ENCODE results near the gene BCAP29.
A peak's percentile ranks its signal among the peaks of the same experiment; 100 is the strongest.

BCAP29 gene

DNA sequence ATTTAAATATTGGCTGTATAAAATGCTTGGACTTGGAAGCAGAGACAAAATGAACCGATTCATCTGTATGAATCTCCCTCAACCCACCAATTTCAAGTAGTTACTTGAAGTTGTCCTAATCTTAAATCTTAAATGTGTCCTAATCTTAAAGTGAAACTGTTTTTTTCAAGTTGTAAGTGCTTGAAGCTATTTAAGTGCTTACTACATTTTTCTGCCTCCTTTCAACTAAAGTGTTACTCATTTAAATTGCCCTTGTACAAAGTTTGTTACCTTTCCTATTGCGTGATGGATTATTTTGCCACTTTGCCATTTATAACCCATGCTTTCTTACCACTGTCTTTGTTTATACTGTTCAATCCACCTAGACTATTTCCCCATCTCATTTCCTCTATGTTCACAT, 2.8 kb downstream of the BCAP29 start:
- no peak for DNase-seq (ENCODE audit: low read depth)

GRCh38 chr7:107584716-107585115, 4.7 kb downstream of the BCAP29 start:
- DNase-seq (ENCODE audit: low read depth): no peak

- no peak for DNase-seq (ENCODE audit: low read depth)
Observed at GRCh38 chr7:107588529-107589130, 8.6 kb downstream of the BCAP29 start.

GRCh38 chr7:107591421-107591820, 11.4 kb downstream of the BCAP29 start:
- DNase-seq (ENCODE audit: low read depth): no peak

DNA sequence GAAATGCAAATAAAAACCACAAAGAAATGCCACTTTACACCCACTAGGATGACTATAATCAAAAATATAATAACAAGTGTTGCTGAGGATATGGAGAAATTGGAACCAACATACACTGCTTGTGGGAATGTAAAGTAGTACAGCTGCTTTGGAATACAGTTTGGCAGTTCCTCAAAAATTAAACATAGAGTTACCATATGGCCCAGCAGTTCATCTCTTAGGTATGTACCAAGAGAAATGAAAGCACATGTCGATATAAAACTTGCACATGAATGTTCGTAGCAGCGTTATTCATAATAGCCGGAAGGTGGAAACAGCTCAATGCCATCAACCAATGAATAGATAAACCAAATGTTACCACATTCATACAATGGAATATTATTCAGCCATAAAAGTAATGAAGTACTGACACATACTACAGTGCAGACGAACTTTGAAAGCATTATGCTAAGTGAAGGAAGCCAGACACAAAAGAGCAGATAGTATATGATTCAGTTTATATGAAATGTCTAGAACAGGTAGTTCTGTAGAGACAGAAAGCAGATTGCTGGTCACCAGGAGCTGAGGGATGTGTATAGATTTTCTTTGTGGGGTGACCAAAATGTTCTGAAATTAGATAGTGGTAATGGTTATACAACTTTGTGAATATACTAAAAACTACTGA, 12.4 kb downstream of the BCAP29 start:
- peak; percentile 71 for DNase-seq (ENCODE audit: low read depth)

GRCh38 chr7:107593025-107593410, 13.0 kb downstream of the BCAP29 start:
- DNase-seq (ENCODE audit: low read depth): no peak

- peak; percentile 72 for DNase-seq (ENCODE audit: low read depth)
Observed at GRCh38 chr7:107594961-107595737, 15.1 kb downstream of the BCAP29 start.

- no peak for DNase-seq (ENCODE audit: low read depth)
Observed at GRCh38 chr7:107596881-107597581, 17.0 kb downstream of the BCAP29 start.

- DNase-seq (ENCODE audit: low read depth): no peak
Observed at GRCh38 chr7:107597582-107597916, 17.5 kb downstream of the BCAP29 start.

GRCh38 chr7:107597953-107598352, 17.9 kb downstream of the BCAP29 start:
- DNase-seq (ENCODE audit: low read depth): no peak

DNA sequence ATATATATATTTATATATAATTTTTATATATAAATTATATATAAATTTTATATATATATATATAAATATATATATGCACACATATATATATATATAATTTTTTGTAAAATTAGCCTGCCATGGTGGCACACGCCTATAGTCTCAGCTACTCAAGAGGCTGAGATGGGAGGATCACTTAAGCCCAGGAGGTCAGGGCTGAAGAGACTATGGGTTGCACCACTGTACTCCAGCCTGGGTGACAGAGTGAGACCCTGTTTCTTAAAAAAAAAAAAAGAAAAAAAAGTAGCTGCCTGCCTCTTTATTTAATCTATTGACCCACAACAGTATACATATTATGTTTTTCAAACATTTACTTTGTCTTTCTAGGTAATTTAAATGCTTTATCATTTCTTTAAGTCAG, 19.2 kb downstream of the BCAP29 start:
- no peak for DNase-seq (ENCODE audit: low read depth)

GRCh38 chr7:107600816-107601215, 20.8 kb downstream of the BCAP29 start:
- DNase-seq (ENCODE audit: low read depth): no peak

GRCh38 chr7:107605218-107605815, 25.3 kb downstream of the BCAP29 start:
- DNase-seq (ENCODE audit: low read depth): no peak

- DNase-seq (ENCODE audit: low read depth): no peak
Observed at GRCh38 chr7:107606303-107606702, 26.3 kb downstream of the BCAP29 start.

DNA sequence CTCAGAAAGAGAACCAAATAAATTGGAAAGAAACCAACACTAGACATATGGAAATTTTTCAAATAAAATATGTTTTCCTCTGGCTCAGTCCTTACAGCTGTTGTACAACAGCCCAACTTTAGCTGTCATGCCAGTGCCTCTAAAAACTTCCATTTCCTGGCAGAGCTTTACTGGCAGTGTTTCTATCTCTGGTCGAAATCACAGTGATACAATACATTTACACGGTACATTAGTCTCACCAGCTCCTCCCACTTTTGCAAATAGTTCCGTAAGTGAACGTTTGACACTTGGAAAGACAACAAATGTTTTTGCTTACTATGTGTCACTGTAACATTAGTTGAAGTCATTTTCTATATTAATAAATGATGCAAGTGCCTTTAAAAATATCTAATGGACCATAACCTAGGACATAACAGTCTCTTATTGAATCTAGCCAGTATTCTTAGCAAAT, 29.8 kb downstream of the BCAP29 start:
- no peak for DNase-seq (ENCODE audit: low read depth)

DNA sequence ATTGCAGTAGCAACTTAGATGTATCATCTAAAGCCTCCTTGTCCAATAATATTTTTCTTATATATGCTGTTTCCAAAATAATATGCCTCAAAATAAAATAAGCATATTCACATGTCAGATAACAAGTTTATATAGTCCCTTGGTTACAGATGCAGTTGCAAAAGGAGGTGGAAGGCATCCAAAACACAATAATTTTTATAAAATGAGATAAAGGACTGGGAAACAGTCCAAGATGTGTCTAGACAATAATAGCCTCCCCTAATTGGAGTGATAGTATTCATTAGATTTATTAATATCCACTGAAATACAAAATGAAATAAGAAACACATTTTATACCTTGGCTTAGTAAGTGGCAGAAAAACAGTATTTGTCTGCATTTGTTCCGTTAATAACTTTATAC, 30.3 kb downstream of the BCAP29 start:
- DNase-seq (ENCODE audit: low read depth): no peak

DNA sequence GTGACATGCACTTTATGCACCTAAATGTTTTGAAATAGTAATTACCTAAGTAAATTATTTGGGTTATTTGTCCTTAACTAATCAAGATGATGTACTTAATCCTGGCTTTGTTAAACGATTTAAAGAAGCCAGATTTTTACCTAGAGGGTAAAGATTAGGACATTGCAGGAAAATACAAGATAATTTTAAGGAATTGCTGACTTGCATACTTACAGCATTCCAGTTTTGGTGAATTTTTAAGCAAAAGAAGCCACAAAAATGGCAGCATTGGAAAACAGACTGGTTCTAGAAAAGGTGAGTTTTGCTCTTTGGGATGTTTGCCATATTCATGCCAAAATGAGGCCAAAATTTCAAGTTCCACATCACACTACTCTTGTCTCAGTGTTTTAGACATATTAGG, 33.4 kb downstream of the BCAP29 start:
- no peak for DNase-seq (ENCODE audit: low read depth)

DNA sequence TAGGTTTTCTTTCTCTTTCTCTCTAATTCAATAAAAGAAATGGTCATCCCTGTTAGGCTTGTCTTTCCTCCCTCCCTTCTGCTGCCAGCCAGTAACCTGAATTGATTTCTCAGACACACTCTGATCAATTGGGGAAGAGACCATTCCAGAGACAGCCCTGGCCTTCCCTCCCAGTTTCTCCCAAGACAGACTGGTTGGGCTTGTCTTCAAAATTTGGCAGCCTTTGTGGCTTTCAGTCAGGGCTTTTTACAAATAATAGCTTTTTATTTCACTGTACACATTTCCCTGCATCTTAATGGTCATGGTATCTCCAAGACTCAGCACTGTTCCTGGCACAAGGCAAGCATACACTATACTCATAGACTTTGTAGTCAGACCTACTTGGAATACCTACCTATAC, 33.9 kb downstream of the BCAP29 start:
- DNase-seq (ENCODE audit: low read depth): no peak

DNA sequence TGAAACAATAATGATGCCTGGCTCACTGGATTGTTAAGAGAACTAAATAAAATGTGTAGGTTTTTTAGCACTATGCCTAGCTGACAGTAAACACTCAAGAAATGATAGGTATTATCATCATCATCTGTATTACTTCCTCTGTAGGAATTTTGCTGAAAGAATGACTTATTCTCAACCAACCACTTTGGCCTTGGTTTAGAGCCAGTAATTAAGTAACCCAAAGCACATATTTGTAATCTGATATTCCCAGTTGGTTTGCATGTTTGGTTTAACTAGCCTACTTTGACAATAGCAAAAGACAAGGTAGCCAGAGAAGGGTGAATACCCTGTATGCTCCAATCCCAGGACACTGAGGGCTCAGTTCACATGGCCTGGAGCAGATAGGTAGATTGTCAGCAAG, 34.4 kb downstream of the BCAP29 start:
- peak; percentile 78 for DNase-seq (ENCODE audit: low read depth)

- DNase-seq (ENCODE audit: low read depth): no peak
Observed at GRCh38 chr7:107615910-107616680, 36.0 kb downstream of the BCAP29 start.

DNA sequence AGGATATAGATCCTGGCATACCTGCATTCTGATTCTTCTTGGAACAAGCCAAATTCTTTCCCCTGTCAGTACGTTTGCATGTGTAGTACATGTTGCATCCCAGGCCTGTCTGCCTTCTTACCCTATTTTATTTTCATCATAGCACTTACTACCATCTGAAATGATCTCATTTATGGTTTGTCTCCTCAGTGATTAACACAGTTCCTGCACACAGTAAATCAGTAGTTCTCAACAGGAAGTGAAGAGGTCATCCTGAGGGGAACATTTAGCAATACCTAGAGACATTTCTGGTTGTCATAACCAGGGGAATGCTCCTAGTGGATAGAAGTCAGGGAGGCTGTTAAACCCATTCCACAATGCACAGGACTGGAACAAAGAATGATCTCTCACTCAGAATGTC, 42.4 kb downstream of the BCAP29 start:
- DNase-seq (ENCODE audit: low read depth): peak; percentile 85

GRCh38 chr7:107622894-107623293, 42.8 kb downstream of the BCAP29 start:
- DNase-seq (ENCODE audit: low read depth): no peak

Data from GM04504 (cell line).